T-cell (primary cell): Measurements from ENCODE around the gene TSNAX. TPM values are rescaled to one million over a fixed set of nuclear protein-coding genes. Genes with fewer than 3 reads are reported as not detected.
A peak's percentile ranks its signal among the peaks of the same experiment; 100 is the strongest.

Experiments
- ATAC-seq, 4 experiments: fragments of 200-7000 bp in 3 of 4; fragments of 150-1000 bp in 1 of 4; cut with Tn5 transposase; replicated peaks in 1 of 4; 1 replicate in 3 of 4; 2 replicates in 1 of 4; pipeline ENCODE4 v1.10.0; 2021; ENCODE audit warnings: moderate library complexity in 3 of 4, mild to moderate bottlenecking in 2 of 4, moderate number of reproducible peaks in 1 of 4
- CTCF ChIA-PET, 2 donors: fragments of 300-600 bp; sonication (Branson Sonifier 250); formaldehyde crosslinking; loops; one replicate each; lab custom pipeline; 2022; ENCODE audit warnings: antibody characterized with exemption in 2 of 2; lab: Charles Lee
- POLR2A ChIA-PET, 2 donors: fragments of 300-600 bp; sonication (Branson Sonifier 250); formaldehyde crosslinking; loops; one replicate each; lab custom pipeline; 2022; ENCODE audit warnings: antibody characterized with exemption in 2 of 2; lab: Charles Lee
- DNase-seq, 35 experiments: peaks; one replicate each; pipeline versions ENCODE4 v3.0.0 to v3.0.0-alpha.2; 2013 to 2023
- H3K27ac ChIP-seq: one replicate; pipeline ENCODE4 v1.5.1; 2013; ENCODE audit warnings: low read length
- H3K27me3 ChIP-seq, 2 experiments: replicated peaks in 1 of 2; 1 replicate in 1 of 2; 2 replicates in 1 of 2; pipeline versions ENCODE4 v1.6.1 to v1.7.0; 2013; ENCODE audit warnings: low read length in 1 of 2, mixed read lengths in 1 of 2; ENCODE audit not compliant: control insufficient read depth in 2 of 2, insufficient read depth in 2 of 2; ENCODE audit errors: extremely low read depth in 1 of 2
- H3K36me3 ChIP-seq, 2 donors: 1 replicate in 1 of 2; 2 replicates in 1 of 2; pipeline versions ENCODE4 v1.6.1 to v1.7.0; 2013; ENCODE audit warnings: low read length in 1 of 2; ENCODE audit not compliant: control insufficient read depth in 2 of 2, insufficient read depth in 1 of 2; ENCODE audit errors: extremely low read depth in 1 of 2
- H3K4me1 ChIP-seq, 2 experiments: 1 replicate in 1 of 2; 2 replicates in 1 of 2; pipeline versions ENCODE4 v1.6.1 to v1.7.0; 2013; ENCODE audit warnings: low read length in 2 of 2, mixed read lengths in 1 of 2; ENCODE audit not compliant: insufficient read depth in 2 of 2, control insufficient read depth in 1 of 2; ENCODE audit errors: extremely low read depth in 1 of 2
- H3K4me3 ChIP-seq, 2 donors: 1 replicate in 1 of 2; 2 replicates in 1 of 2; pipeline versions ENCODE4 v1.5.1 to v1.7.0; 2013; ENCODE audit warnings: mild to moderate bottlenecking in 2 of 2, low read length in 1 of 2, moderate library complexity in 1 of 2; ENCODE audit not compliant: control insufficient read depth in 1 of 2; ENCODE audit errors: extremely low read depth in 1 of 2
- H3K9me3 ChIP-seq: 2 replicates; pipeline ENCODE4 v1.7.0; 2013
- H3K27ac Mint-ChIP-seq, 2 donors: one replicate each; pipeline ENCODE4 v1.8.0; 2020 to 2021; ENCODE audit warnings: mild to moderate bottlenecking in 2 of 2, mixed read lengths in 2 of 2
- H3K27me3 Mint-ChIP-seq, 2 donors: one replicate each; pipeline ENCODE4 v1.8.0; 2021 to 2022; ENCODE audit warnings: mixed read lengths in 2 of 2
- H3K36me3 Mint-ChIP-seq: one replicate; pipeline ENCODE4 v1.8.0; 2021; ENCODE audit warnings: mixed read lengths
- H3K4me1 Mint-ChIP-seq, 3 donors: one replicate each; pipeline ENCODE4 v1.8.0; 2020 to 2022; ENCODE audit warnings: mixed read lengths in 3 of 3, mild to moderate bottlenecking in 1 of 3
- H3K4me3 Mint-ChIP-seq, 3 donors: one replicate each; pipeline ENCODE4 v1.8.0; 2020 to 2022; ENCODE audit warnings: mild to moderate bottlenecking in 3 of 3, mixed read lengths in 3 of 3, moderate library complexity in 3 of 3
- H3K9me3 Mint-ChIP-seq, 3 donors: one replicate each; pipeline ENCODE4 v1.8.0; 2020 to 2022; ENCODE audit warnings: mixed read lengths in 3 of 3
- WGBS: methylation state at CpG from one replicate; pipeline ENCODE4 v1.1.5; 2013; ENCODE audit warnings: missing lambda C conversion rate; ENCODE audit not compliant: insufficient coverage; 5-methylcytosine and 5-hydroxymethylcytosine counted together
- total RNA-seq, 35 experiments: library from RNA in 6 of 35; stranded (reverse) in 6 of 35; fragments of 120-200 nt in 1 of 35; gene quantifications; one replicate each; pipeline versions ENCODE4 v1.2.1 to v1.2.4 and lab custom pipeline; 2013 to 2026

TSNAX gene
- total RNA-seq, 5 donors from 2014 or later (not counting 1 experiment from before 2014, with no cell fraction given) = 31.0 to 40.6 (median 35.0) TPM

DNA sequence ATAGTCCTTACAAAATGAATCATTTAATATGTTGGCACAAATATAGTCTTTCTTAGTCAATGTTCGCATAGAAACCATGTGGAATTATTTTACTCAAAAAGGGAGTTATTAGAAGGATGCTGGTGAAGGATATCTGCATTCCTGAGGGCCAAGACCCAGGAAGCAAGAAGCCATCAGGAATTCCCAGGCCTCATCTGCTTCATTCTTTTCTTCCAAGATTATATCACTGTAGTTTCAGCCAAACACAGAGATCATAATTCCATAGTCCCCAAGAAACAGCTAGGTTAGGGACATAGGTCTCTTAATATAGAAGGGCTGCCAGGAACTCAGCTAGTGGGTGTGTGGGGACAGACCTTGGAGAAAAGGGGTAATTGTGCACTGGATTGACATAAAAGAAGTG lies 69.5 kb downstream of the TSNAX start:
- ChIA-PET POLR2A (no interaction called here), CTCF (interaction anchor here in 1 of 2 donors (1.4 kb wide), 1 partner anchor 240 kb away, joined by 5 read pairs; no protein-coding TSS in a partner anchor)
- Mint-ChIP-seq H3K27me3 (no peaks in the 10 kb centered on the region), H3K27ac (no peak overlapping the region), H3K36me3 (peaks cover 4% of the 10 kb centered on the region), H3K9me3 (no peaks in the 10 kb centered on the region), H3K4me3 (no peak overlapping the region), H3K4me1 (peaks cover 0 to 5% (median 0%) of the 10 kb centered on the region in 3 donors)
- ATAC-seq (no peak), DNase-seq (no peak)
- no peaks in the 10 kb centered on the region for H3K36me3 ChIP-seq
- H3K27ac ChIP-seq = no peak overlapping the region
- H3K9me3 ChIP-seq = no peaks in the 10 kb centered on the region
- WGBS = no CpG with 5 or more reads among the region's 1 CpG
- H3K4me1 ChIP-seq = no peaks in the 10 kb centered on the region
- no peak overlapping the region for H3K4me3 ChIP-seq
- no peaks in the 10 kb centered on the region for H3K27me3 ChIP-seq

DNA sequence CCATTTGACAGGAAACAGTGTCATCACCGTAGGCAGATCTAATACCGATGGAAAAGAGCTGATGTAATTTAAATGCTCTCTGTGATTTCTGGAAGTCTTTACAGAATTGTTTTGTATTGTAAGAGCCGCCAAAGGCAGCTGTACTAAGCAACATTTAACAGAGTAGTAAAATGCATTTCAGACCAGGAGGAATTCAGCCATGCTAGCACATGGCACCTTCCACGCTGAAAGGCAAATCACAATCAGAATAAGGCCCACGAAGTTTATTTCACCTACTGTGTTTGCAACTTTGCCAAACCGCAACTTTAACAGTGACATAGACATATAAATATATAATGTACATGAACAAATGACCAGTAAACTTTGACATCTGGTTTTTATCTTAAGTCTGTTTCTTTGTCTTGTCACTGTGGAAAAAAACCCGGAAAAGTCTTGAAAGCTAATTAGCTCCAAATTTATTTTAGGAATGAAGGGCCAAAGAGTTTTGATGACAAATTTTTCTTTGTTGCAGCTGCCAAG lies 72.0 kb downstream of the TSNAX start:
- ATAC-seq (no peak), DNase-seq (no peak)
- Histone ChIP-seq H3K27me3 (no peaks in the 10 kb centered on the region), H3K27ac (no peak overlapping the region), H3K4me1 (peaks cover 4% of the 10 kb centered on the region in 2 experiments), H3K4me3 (no peak overlapping the region), H3K9me3 (no peaks in the 10 kb centered on the region), H3K36me3 (no peaks in the 10 kb centered on the region)
- WGBS = 67% methylated on average over 3 of the region's 7 CpGs
- ChIA-PET CTCF (interaction anchor here in 1 of 2 donors (1.5 to 1.7 kb wide), 2 partner anchors 239 to 243 kb away, joined by 4 to 6 read pairs; no protein-coding TSS in a partner anchor), POLR2A (interaction anchor here (0.6 to 0.8 kb wide), 2 partner anchors 17 to 1398 kb away, joined by 3 to 5 read pairs; no protein-coding TSS in a partner anchor)
- H3K36me3 Mint-ChIP-seq = no peaks in the 10 kb centered on the region
- no peaks in the 10 kb centered on the region for H3K27me3 Mint-ChIP-seq
- no peak overlapping the region for H3K27ac Mint-ChIP-seq
- no peak overlapping the region for H3K4me3 Mint-ChIP-seq
- H3K9me3 Mint-ChIP-seq = no peaks in the 10 kb centered on the region
- H3K4me1 Mint-ChIP-seq = peaks cover 6 to 16% (median 10%) of the 10 kb centered on the region in 3 donors

DNA sequence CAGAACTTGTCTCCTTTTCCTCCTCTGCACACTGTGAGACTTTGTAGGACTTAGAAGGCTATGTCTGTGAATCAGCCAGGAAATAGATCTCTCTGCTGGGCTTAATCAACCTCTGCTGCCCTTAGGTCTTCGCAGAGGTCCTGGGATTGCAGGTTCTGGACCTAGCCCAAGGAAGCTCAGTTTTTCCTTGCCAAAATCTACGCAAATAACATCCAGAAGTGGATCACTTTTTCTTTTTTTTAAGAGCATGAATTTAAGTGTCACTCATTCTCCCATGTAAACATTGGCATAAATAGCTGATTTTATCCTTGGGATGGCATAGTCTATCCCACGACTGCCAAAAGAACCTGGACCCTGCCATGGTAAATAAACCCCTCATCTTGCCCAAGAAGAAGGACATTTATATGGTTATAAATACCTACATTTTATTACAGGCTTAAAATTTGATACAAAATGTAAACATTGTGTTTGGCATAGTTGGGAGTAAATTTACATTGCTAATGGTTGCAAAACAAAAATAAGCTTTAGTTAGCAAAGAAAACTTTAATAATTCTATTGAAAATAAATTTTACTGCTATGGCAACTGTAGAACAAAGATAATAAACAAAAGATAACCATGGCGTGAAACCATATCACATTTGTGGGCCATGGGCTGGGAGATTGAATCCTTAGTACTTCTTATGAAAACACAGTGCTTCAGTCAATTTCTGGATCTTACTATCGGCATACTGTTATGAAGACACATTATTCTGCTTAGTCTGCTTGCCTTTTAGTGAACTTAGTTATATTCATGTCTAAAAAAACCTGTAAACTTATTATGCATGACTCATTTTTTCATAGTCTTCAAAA lies 73.6 kb downstream of the TSNAX start:
- no peaks in the 10 kb centered on the region for H3K36me3 ChIP-seq
- DNase-seq = no peak
- CTCF ChIA-PET = interaction anchor here (0.6 to 1.5 kb wide), 3 partner anchors 8 to 240 kb away, joined by 3 to 6 read pairs (median 3); no protein-coding TSS in a partner anchor
- Mint-ChIP-seq H3K4me3 (no peak overlapping the region), H3K27me3 (no peaks in the 10 kb centered on the region), H3K36me3 (no peaks in the 10 kb centered on the region), H3K27ac (no peak overlapping the region), H3K4me1 (peaks cover 6 to 13% (median 10%) of the 10 kb centered on the region in 3 donors), H3K9me3 (no peaks in the 10 kb centered on the region)
- WGBS = no CpG with 5 or more reads among the region's 5 CpGs
- H3K9me3 ChIP-seq = no peaks in the 10 kb centered on the region
- H3K4me3 ChIP-seq = no peak overlapping the region
- H3K4me1 ChIP-seq = peaks cover 4% of the 10 kb centered on the region in 2 experiments
- no peaks in the 10 kb centered on the region for H3K27me3 ChIP-seq
- POLR2A ChIA-PET = interaction anchor here (0.5 to 0.7 kb wide), 3 partner anchors 82 to 262 kb away, joined by 3 to 4 read pairs (median 3); no protein-coding TSS in a partner anchor
- ATAC-seq = no peak
- no peak overlapping the region for H3K27ac ChIP-seq

DNA sequence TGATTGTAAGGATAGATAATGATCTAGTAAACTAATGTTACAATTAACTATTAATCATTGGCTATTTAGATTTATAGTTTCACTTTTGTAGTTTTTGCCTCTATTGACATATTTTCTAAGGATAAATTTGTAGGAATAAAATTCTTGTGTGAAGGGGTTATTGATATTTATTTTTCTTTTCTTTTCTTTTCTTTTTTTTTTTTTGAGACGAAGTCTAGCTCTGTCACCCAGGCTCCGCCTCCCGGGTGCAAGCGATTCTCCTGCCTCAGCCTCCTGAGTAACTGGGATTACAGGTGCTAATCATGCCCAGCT lies 74.2 kb downstream of the TSNAX start:
- ChIA-PET POLR2A (no interaction called here), CTCF (interaction anchor here in 1 of 2 donors (1.0 kb wide), 2 partner anchors 22 to 233 kb away, joined by 3 read pairs; no protein-coding TSS in a partner anchor)
- no peaks in the 10 kb centered on the region for H3K9me3 ChIP-seq
- Mint-ChIP-seq H3K4me1 (peaks cover 6 to 13% (median 10%) of the 10 kb centered on the region in 3 donors), H3K36me3 (no peaks in the 10 kb centered on the region), H3K27me3 (no peaks in the 10 kb centered on the region), H3K4me3 (no peak overlapping the region), H3K27ac (no peak overlapping the region), H3K9me3 (no peaks in the 10 kb centered on the region)
- no peak overlapping the region for H3K27ac ChIP-seq
- H3K36me3 ChIP-seq = no peaks in the 10 kb centered on the region
- H3K4me3 ChIP-seq = no peak overlapping the region
- DNase-seq = no peak
- no peak for ATAC-seq
- H3K27me3 ChIP-seq = no peaks in the 10 kb centered on the region
- no CpG with 5 or more reads among the region's 4 CpGs for WGBS
- H3K4me1 ChIP-seq = peaks cover 4% of the 10 kb centered on the region in 2 experiments

DNA sequence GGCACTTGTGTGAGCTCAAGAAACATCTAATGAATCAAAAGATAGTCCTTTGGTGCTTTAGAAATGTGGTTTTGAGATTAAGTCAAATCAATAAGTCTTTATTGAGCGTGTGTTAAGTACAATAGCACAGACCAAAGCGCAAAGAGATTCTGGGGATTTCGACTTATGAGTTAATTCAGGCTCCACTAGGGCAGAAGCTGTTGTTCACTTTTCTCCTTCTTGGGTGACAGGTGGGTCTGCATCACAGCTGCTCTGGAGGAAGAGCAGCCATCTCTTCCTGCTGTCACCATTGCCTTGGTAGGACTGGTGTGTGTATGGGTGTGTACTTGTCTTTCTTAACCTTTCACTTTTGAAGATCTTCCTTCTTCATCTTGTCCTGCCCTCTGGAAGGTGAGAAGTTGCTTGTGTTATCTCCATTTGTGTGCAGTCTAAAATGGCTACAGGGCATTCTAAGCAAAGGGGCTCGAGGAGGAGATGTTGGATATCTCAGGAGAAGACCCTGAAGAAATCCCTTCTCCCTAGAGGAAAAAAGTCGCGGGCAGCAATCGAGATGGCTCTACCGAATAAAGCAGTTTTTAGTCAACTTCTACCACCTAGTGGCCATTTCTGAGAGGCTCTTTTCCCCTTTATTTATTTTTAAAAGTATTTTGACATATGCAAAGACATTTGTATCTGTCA lies 75.3 kb downstream of the TSNAX start:
- H3K4me3 Mint-ChIP-seq = peak overlapping the region; percentile 85 to 95 (median 88)
- POLR2A ChIA-PET = interaction anchor here in 1 of 2 donors (0.8 kb wide), 1 partner anchor 199 kb away, joined by 5 read pairs; no protein-coding TSS in a partner anchor
- Histone ChIP-seq H3K36me3 (no peaks in the 10 kb centered on the region), H3K4me1 (peaks cover 4% of the 10 kb centered on the region in 2 experiments), H3K27me3 (no peaks in the 10 kb centered on the region), H3K27ac (peak overlapping the region; percentile 22), H3K9me3 (no peaks in the 10 kb centered on the region), H3K4me3 (peak overlapping the region; percentile 55 to 78)
- peaks cover 6 to 13% (median 10%) of the 10 kb centered on the region in 3 donors for H3K4me1 Mint-ChIP-seq
- no peaks in the 10 kb centered on the region for H3K27me3 Mint-ChIP-seq
- 60% methylated on average over 1 of the region's 8 CpGs for WGBS
- peak in 19 of 35 experiments; percentile 6 to 72 (median 25) for DNase-seq
- peak overlapping the region; percentile 90 to 91 for H3K27ac Mint-ChIP-seq
- ATAC-seq = peak; percentile 89 to 95 (median 94)
- H3K9me3 Mint-ChIP-seq = no peaks in the 10 kb centered on the region
- no peaks in the 10 kb centered on the region for H3K36me3 Mint-ChIP-seq
- CTCF ChIA-PET = interaction anchor here (0.6 to 1.7 kb wide), 12 partner anchors 9 to 824 kb away, joined by 3 to 9 read pairs (median 3); no protein-coding TSS in a partner anchor

DNA sequence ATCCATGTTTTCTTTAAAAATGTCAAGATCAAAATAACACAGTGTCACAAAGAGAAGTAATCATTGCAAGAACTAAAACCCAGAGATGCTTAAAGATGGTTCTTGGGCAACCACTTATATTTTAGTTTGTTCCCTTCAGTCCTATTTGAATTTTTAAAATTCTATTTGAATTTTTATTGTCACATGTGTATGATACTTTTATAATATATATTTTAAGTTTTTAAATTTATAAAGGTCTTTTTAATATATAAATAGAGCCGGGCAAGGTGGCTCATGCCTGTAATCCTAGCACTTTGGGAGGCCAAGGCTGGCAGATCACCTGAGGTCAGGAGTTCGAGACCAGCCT lies 75.8 kb downstream of the TSNAX start:
- H3K27me3 Mint-ChIP-seq = no peaks in the 10 kb centered on the region
- no CpG with 5 or more reads among the region's 2 CpGs for WGBS
- ChIA-PET CTCF (interaction anchor here (0.7 to 1.7 kb wide), 4 partner anchors 184 to 247 kb away, joined by 3 to 9 read pairs (median 6); no protein-coding TSS in a partner anchor), POLR2A (interaction anchor here in 1 of 2 donors (0.8 kb wide), 1 partner anchor 200 kb away, joined by 5 read pairs; no protein-coding TSS in a partner anchor)
- Histone ChIP-seq H3K4me3 (peak overlapping the region in 1 of 2 donors; percentile 55), H3K4me1 (peaks cover 4% of the 10 kb centered on the region in 2 experiments), H3K27ac (peak overlapping the region; percentile 22), H3K9me3 (no peaks in the 10 kb centered on the region), H3K27me3 (no peaks in the 10 kb centered on the region), H3K36me3 (no peaks in the 10 kb centered on the region)
- H3K36me3 Mint-ChIP-seq = no peaks in the 10 kb centered on the region
- peak overlapping the region; percentile 85 to 95 (median 88) for H3K4me3 Mint-ChIP-seq
- peak overlapping the region; percentile 90 to 91 for H3K27ac Mint-ChIP-seq
- ATAC-seq (no peak), DNase-seq (no peak)
- H3K9me3 Mint-ChIP-seq = no peaks in the 10 kb centered on the region
- peaks cover 6 to 13% (median 10%) of the 10 kb centered on the region in 3 donors for H3K4me1 Mint-ChIP-seq
